ENCODE measurements around the gene OSBP2. TPM values are rescaled to one million over a fixed set of nuclear protein-coding genes. Genes with fewer than 3 reads are reported as not detected.

Gene OSBP2
- 1.1 and 1.3 TPM in 2 replicates for total RNA-seq

GRCh38 chr22:30694640-30695350 is at the start of gene OSBP2:
Gene OSBP2, plus strand, starts transcription at chr22:30694874. Its CDS starts 36 bp downstream, at chr22:30694910.

GRCh38 chr22:30667494-30668385 is 26.9 kb upstream of the OSBP2 start, which contains the start of gene DUSP18:
Gene DUSP18, minus strand, starts transcription at chr22:30667875. Its CDS starts 3,872 bp downstream, at chr22:30664003.

Other genes with a start within 250 kb of the OSBP2 start
- not detected in 2 replicates for gene SEC14L3, start 222.9 kb upstream of the OSBP2 start, total RNA-seq
- gene SEC14L4, start 189.2 kb upstream of the OSBP2 start, total RNA-seq: 0.19 TPM in 1 of 2 replicates, not detected in the other
- gene SEC14L6, start 148.1 kb upstream of the OSBP2 start, total RNA-seq: 0.28 TPM in 1 of 2 replicates, not detected in the other
- gene GAL3ST1, start 120.2 kb upstream of the OSBP2 start, total RNA-seq: 0.28 TPM in 1 of 2 replicates, not detected in the other
- 79.8 and 119 TPM in 2 replicates for gene PES1, start 103.0 kb upstream of the OSBP2 start, total RNA-seq
- gene TCN2, start 87.7 kb upstream of the OSBP2 start, total RNA-seq: 1.7 and 7.9 TPM in 2 replicates
- 17.2 and 33.0 TPM in 2 replicates for gene SLC35E4, start 59.1 kb upstream of the OSBP2 start, total RNA-seq
- gene DUSP18, start 27.0 kb upstream of the OSBP2 start, total RNA-seq: 5.6 and 10.2 TPM in 2 replicates

Measured in regular cardiac myocyte (primary cell).